Mesothelial cell of epicardium (in vitro differentiated cells): ENCODE measurements around the gene ATP5ME. TPM values are rescaled to one million over a fixed set of nuclear protein-coding genes. Genes with fewer than 3 reads are reported as not detected.

Source experiments
- DNase-seq, 2 experiments: peaks; one replicate each; pipeline ENCODE4 v3.0.0; 2021; ENCODE audit warnings: low spot score in 2 of 2; ENCODE audit not compliant: unreplicated experiment in 2 of 2
- H3K27ac Mint-ChIP-seq: 2 replicates; pipeline ENCODE4 v1.8.0; 2021; ENCODE audit warnings: mixed read lengths
- H3K27me3 Mint-ChIP-seq: 2 replicates; pipeline ENCODE4 v1.8.0; 2021; ENCODE audit warnings: low read depth, mixed read lengths
- H3K36me3 Mint-ChIP-seq: 2 replicates; pipeline ENCODE4 v1.8.0; 2021; ENCODE audit warnings: mixed read lengths
- H3K4me1 Mint-ChIP-seq: 2 replicates; pipeline ENCODE4 v1.8.0; 2021; ENCODE audit warnings: mixed read lengths
- H3K4me3 Mint-ChIP-seq: 2 replicates; pipeline ENCODE4 v1.8.0; 2021; ENCODE audit warnings: mild to moderate bottlenecking, moderate library complexity, mixed read lengths
- H3K9me3 Mint-ChIP-seq: 2 replicates; pipeline ENCODE4 v1.8.0; 2021; ENCODE audit warnings: mixed read lengths
- CTCF ChIP-seq: fragments of 200-600 bp; sonication (generic); IDR thresholded peaks from one replicate; pipeline ENCODE4 v1.5.0; 2021; ENCODE audit warnings: antibody characterized with exemption; ENCODE audit not compliant: unreplicated experiment
- total RNA-seq: library from RNA; stranded (reverse); gene quantifications from 3 replicates; pipeline ENCODE4 v1.2.1, GENCODE V29; 2021

ATP5ME gene
- total RNA-seq, 1 donor from 2014 or later: 212 TPM

- no peak for TF ChIP-seq CTCF
- Mint-ChIP-seq H3K9me3 (no peaks in the 10 kb centered on the region), H3K27me3 (no peaks in the 10 kb centered on the region), H3K36me3 (peaks cover 9% of the 10 kb centered on the region), H3K4me3 (no peak overlapping the region), H3K27ac (no peak overlapping the region), H3K4me1 (peaks cover 6% of the 10 kb centered on the region)
- DNase-seq: no peak
These were observed 13.7 kb downstream of the ATP5ME start for GRCh38 chr4:660401-660800.

DNA sequence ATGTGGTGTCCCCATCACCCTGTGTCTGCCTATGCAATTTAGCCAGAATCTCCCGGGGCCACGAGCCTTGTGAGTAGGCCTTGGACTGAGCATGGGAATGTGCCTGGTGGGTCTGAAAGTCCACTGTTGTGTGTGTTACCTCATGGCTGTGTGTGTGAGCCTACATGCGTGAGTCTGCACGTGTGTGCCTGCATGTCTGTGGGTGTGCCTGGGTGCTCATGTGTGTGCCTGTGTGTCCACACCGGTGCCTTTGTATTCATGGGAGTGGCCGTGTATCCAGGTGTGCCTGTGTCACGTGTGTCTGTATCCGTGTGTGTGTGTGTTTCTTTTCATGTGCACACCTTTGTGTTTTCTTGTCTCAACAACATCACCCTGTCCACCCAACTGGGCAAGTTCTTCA, 14.2 kb downstream of the ATP5ME start:
- no peak overlapping the region for H3K27ac Mint-ChIP-seq
- peaks cover 9% of the 10 kb centered on the region for H3K36me3 Mint-ChIP-seq
- DNase-seq: no peak
- no peaks in the 10 kb centered on the region for H3K27me3 Mint-ChIP-seq
- H3K4me3 Mint-ChIP-seq: no peak overlapping the region
- H3K9me3 Mint-ChIP-seq: no peaks in the 10 kb centered on the region
- H3K4me1 Mint-ChIP-seq: peaks cover 6% of the 10 kb centered on the region
- TF ChIP-seq CTCF: no peak

DNA sequence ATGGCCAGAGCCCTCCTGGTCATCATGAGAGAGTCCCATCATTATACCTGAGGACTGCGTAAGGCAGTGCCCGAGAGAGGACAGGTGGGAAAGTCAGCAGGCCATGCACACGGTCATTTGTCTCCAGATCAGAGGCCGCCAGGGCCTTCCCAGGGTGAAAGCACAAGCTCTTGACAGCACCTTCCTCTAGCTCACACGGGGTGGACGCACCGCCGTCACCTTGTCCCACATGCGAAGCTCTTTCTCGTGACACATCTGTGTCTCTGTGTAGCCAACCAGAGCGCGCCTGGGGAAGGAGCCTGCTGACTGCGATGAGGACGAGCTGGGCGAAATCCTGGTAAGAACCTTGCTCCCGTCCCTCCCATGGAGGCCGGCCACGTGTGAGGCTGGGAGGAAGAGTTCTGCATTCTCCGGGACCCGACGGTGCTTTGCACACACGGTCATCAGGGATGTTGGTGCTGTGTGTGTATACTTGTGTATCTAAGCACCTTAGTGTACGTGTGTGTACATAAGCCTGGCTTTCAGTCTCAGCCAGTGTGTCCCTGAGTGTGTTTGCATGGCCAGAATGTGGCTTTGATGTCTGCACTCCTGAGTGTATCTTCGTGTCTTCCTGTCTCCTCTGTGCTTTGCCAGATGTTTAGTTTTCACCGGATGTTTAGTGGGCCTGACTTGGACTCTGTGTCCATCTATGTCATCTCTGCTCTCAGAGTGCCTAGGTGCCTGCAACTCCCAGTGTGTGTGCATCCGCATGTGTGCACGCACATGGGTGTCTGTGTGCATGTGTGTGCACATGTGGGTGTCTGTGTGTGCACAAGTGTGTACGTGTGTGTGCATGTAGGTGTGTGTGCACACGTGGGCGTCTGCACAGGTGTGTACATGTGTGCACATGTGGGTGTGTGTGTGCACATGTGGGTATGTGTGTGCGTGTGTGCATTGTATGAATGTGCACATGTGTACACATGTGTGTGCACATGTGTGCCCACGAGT, 15.1 kb downstream of the ATP5ME start:
- Mint-ChIP-seq H3K36me3 (peaks cover 9% of the 10 kb centered on the region), H3K27ac (no peak overlapping the region), H3K27me3 (no peaks in the 10 kb centered on the region), H3K9me3 (no peaks in the 10 kb centered on the region), H3K4me3 (no peak overlapping the region), H3K4me1 (peaks cover 4% of the 10 kb centered on the region)
- no peak for TF ChIP-seq CTCF
- DNase-seq: no peak

GRCh38 chr4:657834-658667, 16.0 kb downstream of the ATP5ME start:
- TF ChIP-seq CTCF: no peak
- Mint-ChIP-seq H3K36me3 (peaks cover 9% of the 10 kb centered on the region), H3K27me3 (no peaks in the 10 kb centered on the region), H3K4me3 (no peak overlapping the region), H3K4me1 (peaks cover 4% of the 10 kb centered on the region), H3K27ac (no peak overlapping the region), H3K9me3 (no peaks in the 10 kb centered on the region)
- DNase-seq: no peak

GRCh38 chr4:657338-657833, 16.7 kb downstream of the ATP5ME start:
- no peak overlapping the region for H3K27ac Mint-ChIP-seq
- H3K27me3 Mint-ChIP-seq: no peaks in the 10 kb centered on the region
- no peak for TF ChIP-seq CTCF
- H3K4me3 Mint-ChIP-seq: no peak overlapping the region
- no peaks in the 10 kb centered on the region for H3K9me3 Mint-ChIP-seq
- DNase-seq: no peak
- peaks cover 9% of the 10 kb centered on the region for H3K36me3 Mint-ChIP-seq
- H3K4me1 Mint-ChIP-seq: peaks cover 4% of the 10 kb centered on the region
